ENCODE measurements around the gene PI4KB. TPM values are rescaled to one million over a fixed set of nuclear protein-coding genes. Genes with fewer than 3 reads are reported as not detected.

PI4KB gene
- total RNA-seq, 1 experiment from 2014 or later = 45.1 TPM

DNA sequence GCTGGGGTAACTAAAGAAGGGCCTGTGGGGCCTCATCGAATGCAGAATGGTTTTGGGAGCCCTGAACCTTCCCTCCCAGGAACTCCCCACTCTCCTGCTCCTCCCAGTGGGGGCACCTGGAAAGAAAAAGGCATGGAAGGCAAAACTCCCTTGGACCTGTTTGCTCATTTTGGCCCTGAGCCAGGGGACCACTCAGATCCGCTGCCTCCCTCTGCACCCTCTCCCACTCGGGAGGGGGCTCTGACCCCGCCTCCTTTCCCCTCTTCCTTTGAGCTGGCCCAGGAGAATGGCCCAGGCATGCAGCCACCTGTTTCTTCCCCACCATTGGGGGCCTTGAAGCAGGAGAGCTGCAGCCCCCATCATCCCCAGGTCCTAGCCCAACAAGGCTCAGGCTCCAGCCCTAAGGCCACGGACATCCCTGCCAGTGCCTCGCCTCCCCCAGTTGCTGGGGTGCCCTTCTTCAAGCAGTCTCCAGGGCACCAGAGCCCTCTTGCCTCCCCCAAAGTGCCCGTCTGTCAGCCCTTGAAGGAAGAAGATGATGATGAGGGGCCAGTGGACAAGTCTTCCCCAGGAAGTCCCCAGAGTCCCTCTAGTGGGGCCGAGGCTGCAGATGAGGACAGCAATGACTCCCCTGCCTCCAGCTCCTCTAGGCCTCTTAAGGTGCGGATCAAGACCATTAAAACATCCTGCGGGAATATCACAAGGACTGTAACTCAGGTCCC, 40.4 kb downstream of the PI4KB start:
- Histone ChIP-seq H3K27ac (ENCODE audit: low read depth, low read length) (no peak overlapping the region), H3K9me3 (ENCODE audit: control insufficient read depth in 1 of 2, insufficient read depth in 1 of 2, low read depth in 1 of 2, low read length in 2 of 2) (no peaks in the 10 kb centered on the region), H3K9me2 (ENCODE audit: insufficient read depth) (no peaks in the 10 kb centered on the region), H4K20me1 (ENCODE audit: insufficient read depth) (no peaks in the 10 kb centered on the region), H3K27me3 (ENCODE audit: insufficient read depth, low read length) (no peaks in the 10 kb centered on the region), H3K36me3 (ENCODE audit: control insufficient read depth in 1 of 2, insufficient read depth in 2 of 2, low read length in 2 of 2) (peaks cover 8 to 12% of the 10 kb centered on the region in 2 experiments; a peak in 3 of 4 replicates), H2AFZ (ENCODE audit: low read depth, low read length, poor library complexity, severe bottlenecking) (no peak overlapping the region), H3K4me2 (ENCODE audit: low read length) (no peak overlapping the region), H3K4me3 (replicated peaks in 1 of 2; ENCODE audit: low read depth in 1 of 2, low read length in 2 of 2) (no peak overlapping the region), H3K79me2 (ENCODE audit: insufficient read depth, low read length) (peaks cover 22% of the 10 kb centered on the region), H3K4me1 (ENCODE audit: control insufficient read depth in 1 of 2, insufficient read depth in 2 of 2, low read length in 2 of 2) (peaks cover 6 to 13% of the 10 kb centered on the region in 2 experiments), H3K9ac (ENCODE audit: low read length) (no peak overlapping the region)
- ChIA-PET POLR2A (no interaction called here), CTCF (no interaction called here), RAD21 (ENCODE audit: low non-redundant PET in 1 of 2, low total read pairs in 2 of 2, uncharacterized antibody in 2 of 2, unreplicated experiment in 2 of 2) (no interaction called here)
- TF ChIP-seq CBX3 (IDR thresholded peaks at IDR 0.05; ENCODE audit: low read depth) (no peak), POLR2AphosphoS5 (IDR thresholded peaks at IDR 0.05; ENCODE audit: low read depth, low read length) (no peak), EZH2 (IDR thresholded peaks at IDR 0.05) (no peak), JUND (IDR thresholded peaks at IDR 0.05) (no peak), SIN3A (IDR thresholded peaks at IDR 0.05; ENCODE audit: low read depth) (no peak), ELF1 (IDR thresholded peaks at IDR 0.05; ENCODE audit: borderline replicate concordance, low read depth) (no peak), SRF (IDR thresholded peaks at IDR 0.05; ENCODE audit: low read depth) (no peak), TCF7L2 (IDR thresholded peaks at IDR 0.05; ENCODE audit: borderline replicate concordance, extremely low read depth, insufficient read depth, insufficient read length) (no peak), EZH2phosphoT487 (IDR thresholded peaks at IDR 0.05; ENCODE audit: borderline replicate concordance) (no peak), ZFX (IDR thresholded peaks at IDR 0.05) (no peak), EGR1 (IDR thresholded peaks at IDR 0.05; ENCODE audit: low read depth) (no peak), ZNF274 (IDR thresholded peaks at IDR 0.05; ENCODE audit: low read depth, low read length) (no peak), SP1 (IDR thresholded peaks at IDR 0.05; ENCODE audit: low read depth) (no peak), CTCF (IDR thresholded peaks at IDR 0.05 in 2 of 3, conservative IDR thresholded peaks at IDR 0.05 in 1 of 3; ENCODE audit: borderline replicate concordance in 1 of 3, insufficient read depth in 1 of 3, low read depth in 2 of 3, low read length in 2 of 3) (no peak)
- TF ChIP-seq, protein P1, sequence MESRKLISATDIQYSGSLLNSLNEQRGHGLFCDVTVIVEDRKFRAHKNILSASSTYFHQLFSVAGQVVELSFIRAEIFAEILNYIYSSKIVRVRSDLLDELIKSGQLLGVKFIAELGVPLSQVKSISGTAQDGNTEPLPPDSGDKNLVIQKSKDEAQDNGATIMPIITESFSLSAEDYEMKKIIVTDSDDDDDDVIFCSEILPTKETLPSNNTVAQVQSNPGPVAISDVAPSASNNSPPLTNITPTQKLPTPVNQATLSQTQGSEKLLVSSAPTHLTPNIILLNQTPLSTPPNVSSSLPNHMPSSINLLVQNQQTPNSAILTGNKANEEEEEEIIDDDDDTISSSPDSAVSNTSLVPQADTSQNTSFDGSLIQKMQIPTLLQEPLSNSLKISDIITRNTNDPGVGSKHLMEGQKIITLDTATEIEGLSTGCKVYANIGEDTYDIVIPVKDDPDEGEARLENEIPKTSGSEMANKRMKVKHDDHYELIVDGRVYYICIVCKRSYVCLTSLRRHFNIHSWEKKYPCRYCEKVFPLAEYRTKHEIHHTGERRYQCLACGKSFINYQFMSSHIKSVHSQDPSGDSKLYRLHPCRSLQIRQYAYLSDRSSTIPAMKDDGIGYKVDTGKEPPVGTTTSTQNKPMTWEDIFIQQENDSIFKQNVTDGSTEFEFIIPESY (IDR thresholded peaks at IDR 0.05; ENCODE audit: extremely low read depth, insufficient replicate concordance, low read length) = no peak
- TF ChIP-seq, protein P2, sequence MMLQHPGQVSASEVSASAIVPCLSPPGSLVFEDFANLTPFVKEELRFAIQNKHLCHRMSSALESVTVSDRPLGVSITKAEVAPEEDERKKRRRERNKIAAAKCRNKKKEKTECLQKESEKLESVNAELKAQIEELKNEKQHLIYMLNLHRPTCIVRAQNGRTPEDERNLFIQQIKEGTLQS (IDR thresholded peaks at IDR 0.05) = no peak
- no TSS peak for BruUV-seq (replicated peaks)
- ATAC-seq = no peak
- DNase-seq (ENCODE audit: low read depth, low spot score) = no peak
- intact Hi-C loops (cut with micrococcal nuclease) = no loop called here

Measured in HCT116 (cell line).